Measurements from ENCODE around the gene ALG12.

The ALG12 gene

GRCh38 chr22:49957826-49958365, 39.7 kb upstream of the ALG12 start:
- no peak for DNase-seq (ENCODE audit: low read depth)

GRCh38 chr22:49956914-49957825, 38.9 kb upstream of the ALG12 start:
- DNase-seq (ENCODE audit: low read depth), result no peak

DNA sequence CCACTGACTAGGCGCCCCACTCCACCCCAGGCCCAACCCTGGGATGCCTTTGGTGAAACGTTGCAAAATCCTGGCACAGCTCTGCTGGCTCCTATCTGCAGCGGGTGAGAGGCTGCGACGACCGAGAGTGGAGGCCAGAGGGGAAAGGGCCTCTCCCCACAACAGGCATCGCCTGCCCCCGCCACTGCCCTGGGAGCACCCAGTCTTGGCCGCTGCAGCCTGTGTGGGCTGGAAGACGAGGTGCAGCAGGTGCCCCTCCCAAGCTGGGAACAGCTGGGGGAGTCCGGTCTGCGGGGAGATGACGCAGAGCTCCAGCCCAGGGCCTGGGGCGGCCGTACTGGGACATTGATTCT, 38.2 kb upstream of the ALG12 start:
- DNase-seq (ENCODE audit: low read depth), result no peak

DNA sequence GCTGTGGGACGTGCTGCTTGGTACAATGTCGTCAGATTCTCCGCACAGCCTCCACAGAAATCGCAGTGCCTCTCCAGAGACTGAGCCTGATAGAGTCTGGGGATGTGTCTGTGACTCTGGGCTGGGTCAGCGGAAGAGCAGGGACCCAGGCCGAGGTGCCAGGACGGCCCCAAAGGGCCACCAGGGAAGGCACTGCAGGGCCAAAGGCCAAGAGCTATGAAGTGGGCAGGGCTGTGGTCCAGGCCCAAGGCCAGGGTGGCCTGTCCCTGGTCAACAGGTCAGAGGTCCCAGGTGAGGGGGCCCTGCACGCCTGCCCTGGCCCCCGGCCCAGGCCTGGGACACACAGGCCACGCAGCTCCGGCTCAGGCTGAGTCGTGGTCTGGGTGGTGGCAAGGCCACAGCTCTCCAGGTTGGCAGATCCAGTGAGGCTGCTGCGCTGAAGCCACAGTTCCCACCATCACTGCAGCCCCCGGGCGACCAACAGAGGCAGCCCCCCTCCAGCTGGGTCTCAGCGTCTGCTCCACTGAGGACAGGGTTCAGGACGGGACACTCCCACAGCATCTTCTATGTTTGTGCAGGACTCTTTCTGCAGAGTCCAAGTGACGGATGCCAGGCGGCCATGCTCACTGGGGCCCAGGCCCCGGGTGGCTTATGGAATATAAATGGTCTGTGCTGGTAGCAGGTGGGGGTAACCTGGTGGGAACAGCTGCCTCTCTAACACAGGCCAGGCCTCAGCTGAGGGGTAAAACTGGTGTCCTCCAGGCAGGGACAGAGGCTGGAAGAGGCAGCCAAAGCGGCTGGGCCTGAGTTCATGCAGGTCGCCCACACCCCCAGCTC, 37.6 kb upstream of the ALG12 start:
- no peak for DNase-seq (ENCODE audit: low read depth)

DNA sequence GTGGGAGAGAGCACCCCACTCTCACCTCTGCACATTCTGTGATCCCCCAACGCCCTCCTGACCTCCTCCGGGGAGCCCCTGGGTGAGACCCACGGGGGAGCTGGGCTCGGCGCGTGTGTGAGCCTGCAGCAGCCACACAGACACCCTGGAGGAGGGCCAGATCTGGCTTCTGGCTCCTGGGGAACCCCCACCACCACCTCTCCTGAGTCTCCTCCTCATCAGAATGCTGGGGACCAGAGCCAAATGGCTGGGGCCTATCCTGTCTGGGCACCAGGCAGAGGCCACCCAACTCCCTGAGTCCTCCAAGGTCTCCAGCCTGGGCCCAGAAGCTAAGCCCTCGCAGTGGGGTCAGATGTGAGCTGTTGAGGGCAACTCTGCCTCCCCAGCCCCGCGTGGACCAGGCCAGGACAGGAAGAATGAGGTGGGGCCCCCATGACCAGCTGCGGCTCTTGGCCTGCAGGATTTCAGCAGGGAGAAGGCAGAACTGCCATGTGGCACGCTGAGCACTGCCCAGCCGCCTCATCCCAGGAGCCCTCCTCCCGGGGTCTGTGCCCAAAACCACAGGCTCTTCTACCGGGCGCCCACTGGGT, 36.8 kb upstream of the ALG12 start:
- DNase-seq (ENCODE audit: low read depth), result no peak

DNA sequence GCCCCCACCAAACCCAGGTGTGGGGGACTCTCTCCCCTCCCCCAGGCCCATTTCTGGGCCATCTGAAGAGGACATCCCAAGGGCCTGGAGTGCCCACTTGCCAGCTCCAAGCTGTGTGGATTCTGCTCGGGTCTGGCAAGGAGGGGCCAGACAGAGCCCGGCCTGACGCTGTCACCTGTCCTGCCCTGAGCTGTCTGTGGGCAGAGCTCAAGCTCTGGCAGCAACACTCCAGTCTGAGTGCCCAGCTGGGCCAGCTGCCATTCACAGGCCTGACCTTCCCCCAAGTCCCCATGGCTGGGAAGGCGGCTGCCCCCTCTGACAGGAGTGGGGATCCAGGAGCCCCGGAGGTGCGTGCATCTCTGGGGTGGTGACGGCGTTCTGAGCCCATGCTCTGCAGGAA, 36.1 kb upstream of the ALG12 start:
- no peak for DNase-seq (ENCODE audit: low read depth)

GRCh38 chr22:49953680-49954344, 35.6 kb upstream of the ALG12 start:
- no peak for DNase-seq (ENCODE audit: low read depth)

GRCh38 chr22:49953027-49953679, 34.9 kb upstream of the ALG12 start:
- no peak for DNase-seq (ENCODE audit: low read depth)

- no peak for DNase-seq (ENCODE audit: low read depth)
These were observed 34.0 kb upstream of the ALG12 start for GRCh38 chr22:49951986-49952896.

GRCh38 chr22:49951678-49951985, 33.4 kb upstream of the ALG12 start:
- DNase-seq (ENCODE audit: low read depth), result no peak

- DNase-seq (ENCODE audit: low read depth), result no peak
These were observed 32.9 kb upstream of the ALG12 start for GRCh38 chr22:49951000-49951677.

DNA sequence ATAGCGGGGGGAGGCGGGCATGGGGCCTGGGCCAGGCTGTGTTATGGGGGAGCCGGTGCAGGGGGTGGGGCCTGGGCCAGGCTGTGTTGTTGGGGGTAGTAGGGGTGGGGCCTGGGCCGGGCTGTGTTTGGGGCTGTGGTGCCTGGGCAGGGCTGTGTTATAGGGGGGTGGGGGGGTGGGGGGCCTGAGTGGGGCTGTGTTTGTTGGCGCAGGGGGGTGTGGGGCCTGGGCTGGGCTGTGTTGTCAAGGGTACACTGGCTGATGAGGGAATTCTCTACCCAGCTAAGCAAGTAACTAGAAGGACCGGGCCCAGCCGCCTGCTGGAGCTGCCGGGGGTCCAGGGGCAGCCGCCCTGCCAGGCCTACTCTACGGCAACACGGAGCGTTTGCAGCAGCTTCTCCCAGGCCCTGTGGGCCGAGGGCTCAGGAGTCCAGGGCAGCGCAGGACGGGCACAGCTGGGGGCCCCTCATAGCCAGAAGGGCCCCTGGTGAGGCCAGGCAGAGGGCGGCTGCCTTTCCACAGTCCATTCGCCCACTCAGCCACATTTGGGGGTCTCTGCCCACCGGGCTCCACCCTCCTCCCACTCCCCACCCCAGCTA, 32.3 kb upstream of the ALG12 start:
- DNase-seq (ENCODE audit: low read depth), result no peak

- no peak for DNase-seq (ENCODE audit: low read depth)
These were observed 31.7 kb upstream of the ALG12 start for GRCh38 chr22:49949914-49950292.

DNA sequence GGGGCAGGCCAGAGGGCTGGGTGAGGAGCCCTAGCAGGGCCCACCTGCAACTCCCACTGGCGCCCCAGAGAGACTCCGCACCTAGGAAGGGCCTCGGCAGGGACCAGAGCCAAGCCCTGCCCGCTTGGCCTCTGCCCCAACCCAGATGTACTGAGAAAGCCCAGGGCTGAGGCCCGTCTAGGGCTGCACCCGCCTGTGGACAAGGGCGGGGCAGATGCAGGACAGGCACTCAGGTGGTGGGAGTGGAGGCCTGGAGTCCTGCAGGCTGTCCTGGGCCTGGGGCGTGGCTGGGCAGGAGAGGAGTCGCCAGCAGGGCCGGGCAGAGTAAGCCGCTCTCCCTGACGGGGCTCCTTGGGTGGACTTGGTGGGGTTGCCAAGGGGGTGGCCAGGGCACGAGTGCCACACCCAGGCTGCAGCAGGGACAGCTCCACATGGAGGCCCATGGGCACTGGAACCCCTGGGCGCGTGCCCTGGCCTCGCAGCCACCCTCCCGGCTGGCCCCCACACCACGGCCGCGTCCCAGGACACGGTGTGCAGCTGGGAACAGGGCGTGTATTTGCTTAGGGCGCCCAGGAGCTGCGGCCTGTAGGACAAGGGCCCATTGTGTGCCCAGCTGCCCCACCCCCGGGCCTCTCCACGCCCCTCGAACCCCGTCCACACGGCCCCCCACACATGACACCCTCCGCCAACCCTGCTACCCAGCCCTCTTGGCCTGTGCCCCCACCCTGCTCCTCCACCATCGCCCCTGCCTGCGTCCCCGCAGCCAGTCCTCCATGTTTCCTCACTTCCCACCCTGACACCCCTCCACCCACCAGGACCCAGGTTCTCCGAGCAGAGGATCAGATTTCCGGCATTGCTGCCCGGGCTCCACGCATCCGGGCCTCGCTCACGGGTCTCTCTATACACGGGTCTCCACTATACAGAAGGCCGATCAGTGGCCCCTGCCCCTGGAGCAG, 31.0 kb upstream of the ALG12 start:
- DNase-seq (ENCODE audit: low read depth), result no peak

DNA sequence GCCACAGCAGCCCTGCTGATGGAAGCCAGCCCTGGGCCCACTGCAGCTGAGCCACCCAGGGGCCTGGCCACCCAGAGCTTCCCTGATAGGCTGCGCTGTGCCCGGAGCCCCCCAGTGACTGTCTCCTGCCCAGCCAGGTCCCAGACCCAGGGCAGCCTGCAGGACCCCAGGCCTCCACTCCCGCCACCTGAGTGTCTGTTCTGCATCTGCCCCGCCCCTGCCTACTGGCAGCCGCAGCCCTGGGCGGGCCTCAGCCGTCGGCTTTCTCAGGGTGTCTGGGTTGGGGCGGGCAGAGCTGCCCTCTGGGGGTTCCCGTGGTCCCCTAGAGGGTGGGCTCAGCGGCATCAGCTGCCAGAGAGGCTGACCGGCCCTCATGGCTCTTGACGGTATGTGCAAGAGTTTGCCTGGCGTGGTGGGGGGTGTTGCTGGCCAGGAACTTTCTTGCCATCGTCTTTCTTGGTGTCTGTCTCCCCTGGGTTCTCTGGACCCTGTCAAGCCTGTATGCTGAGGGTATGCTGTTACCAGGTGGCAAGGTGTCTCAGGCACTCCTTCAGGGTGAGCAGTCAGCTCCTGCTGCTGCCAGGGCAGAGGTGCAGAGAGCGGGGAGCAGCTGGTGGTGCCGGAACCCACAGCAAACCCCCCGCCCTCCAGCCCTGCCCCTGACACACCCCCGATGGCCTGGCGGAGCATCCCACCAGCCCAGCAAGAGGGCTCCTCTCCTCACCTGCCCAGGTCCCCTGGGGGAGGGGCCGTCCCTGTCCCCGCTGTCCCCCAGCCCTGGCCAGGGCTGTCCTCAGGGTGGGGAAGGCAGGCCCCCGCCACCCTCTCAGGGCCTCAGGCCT, 30.1 kb upstream of the ALG12 start:
- no peak for DNase-seq (ENCODE audit: low read depth)

DNA sequence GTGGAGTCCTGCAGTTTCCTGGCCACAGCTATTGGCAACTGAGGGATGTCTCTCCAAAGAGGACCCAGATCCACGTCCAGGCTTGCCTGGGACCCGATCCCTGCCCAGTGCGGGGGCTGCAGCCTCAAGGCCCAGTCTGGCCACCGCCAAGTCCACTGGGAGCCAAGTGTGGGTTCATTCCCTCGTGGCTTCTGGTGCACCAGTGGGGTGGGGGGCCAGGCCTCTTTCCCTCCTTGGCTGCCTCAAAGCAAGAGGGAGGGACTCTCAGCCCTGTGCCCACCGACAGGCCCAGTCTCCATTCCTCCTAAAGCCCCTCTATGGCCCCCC, 29.0 kb upstream of the ALG12 start:
- no peak for DNase-seq (ENCODE audit: low read depth)

- DNase-seq (ENCODE audit: low read depth), result no peak
These were observed 28.5 kb upstream of the ALG12 start for GRCh38 chr22:49946612-49947295.
